ENCODE results near the gene C19orf81. TPM values are rescaled to one million over a fixed set of nuclear protein-coding genes. Genes with fewer than 3 reads are reported as not detected.
A peak's percentile ranks its signal among the peaks of the same experiment; 100 is the strongest.

Gene C19orf81
- total and polyA plus RNA-seq, 9 of the 15 experiments (the other 6 are each of a cell fraction or from before 2014, with no cell fraction given): 2.5 to 42.9 (median 33.0) TPM; not detected in 4

GRCh38 chr19:50676625-50677197 lies 27.5 kb downstream of the C19orf81 start (continued):
- TF ChIP-seq CBFB (CRISPR knock-in tag; IDR thresholded peaks at IDR 0.05): no peak
- TF ChIP-seq FOXA3 (CRISPR knock-in tag; conservative IDR thresholded peaks at IDR 0.05 in 1 of 2, IDR thresholded peaks at IDR 0.05 in 1 of 2): no peak
- no peak for TF ChIP-seq MAFG (tag; conservative IDR thresholded peaks at IDR 0.05)
- TF ChIP-seq CTBP1 (IDR thresholded peaks at IDR 0.05; ENCODE audit: borderline replicate concordance): no peak
- no peak for TF ChIP-seq ZNF511 (CRISPR knock-in tag; IDR thresholded peaks at IDR 0.05)
- no peak for TF ChIP-seq KAT8 (IDR thresholded peaks at IDR 0.05; ENCODE audit: low read depth)
- peak; percentile 81 for TF ChIP-seq HLTF (IDR thresholded peaks at IDR 0.05)
- no peak for TF ChIP-seq TRIM25 (IDR thresholded peaks at IDR 0.05; ENCODE audit: borderline replicate concordance)
- no peak for TF ChIP-seq ZNF696 (CRISPR knock-in tag; conservative IDR thresholded peaks at IDR 0.05)
- no peak for TF ChIP-seq ZNF121 (CRISPR knock-in tag; conservative IDR thresholded peaks at IDR 0.05)
- no peak for TF ChIP-seq CCAR2 (IDR thresholded peaks at IDR 0.05; ENCODE audit: low read depth, low read length)
- peak in 1 of 2 experiments; percentile 42; a peak in 1 of 3 replicates for TF ChIP-seq CBX3 (IDR thresholded peaks at IDR 0.05; ENCODE audit: borderline replicate concordance in 1 of 2, low read length in 2 of 2)
- no peak for TF ChIP-seq HMBOX1 (IDR thresholded peaks at IDR 0.05)
- no peak for TF ChIP-seq MIER1 (IDR thresholded peaks at IDR 0.05; ENCODE audit: low read depth)
- TF ChIP-seq PTBP1 (IDR thresholded peaks at IDR 0.05; ENCODE audit: low read depth, low read length): 0 out of 2 replicates have a peak, but pooled peaks have one; percentile 74
- TF ChIP-seq ATF7 (IDR thresholded peaks at IDR 0.05): no peak
- no peak for TF ChIP-seq MXI1 (IDR thresholded peaks at IDR 0.05; ENCODE audit: low read depth, low read length)
- TF ChIP-seq PRPF4 (IDR thresholded peaks at IDR 0.05; ENCODE audit: insufficient read depth, low read depth, low read length, poor library complexity, severe bottlenecking): no peak
- TF ChIP-seq ZNF639 (CRISPR knock-in tag; conservative IDR thresholded peaks at IDR 0.05 in 1 of 2, IDR thresholded peaks at IDR 0.05 in 1 of 2): no peak
- peak; percentile 60 for TF ChIP-seq HCFC1 (IDR thresholded peaks at IDR 0.05; ENCODE audit: low read depth, low read length)
- no peak for TF ChIP-seq HBP1 (CRISPR knock-in tag; IDR thresholded peaks at IDR 0.05)
- TF ChIP-seq GTF2E2 (tag; IDR thresholded peaks at IDR 0.05): no peak

Data from K562 (cell line).